HG03460 (cell line): ENCODE data around the gene SH2D4B.

Experiments used
- ATAC-seq: cut with Tn5 transposase; IDR thresholded peaks from one replicate; pipeline ENCODE4 v1.9.1; 2021; ENCODE audit not compliant: unreplicated experiment

Gene SH2D4B

GRCh38 chr10:80503584-80504157 is 34.0 kb upstream of the SH2D4B start:
- ATAC-seq: no peak

DNA sequence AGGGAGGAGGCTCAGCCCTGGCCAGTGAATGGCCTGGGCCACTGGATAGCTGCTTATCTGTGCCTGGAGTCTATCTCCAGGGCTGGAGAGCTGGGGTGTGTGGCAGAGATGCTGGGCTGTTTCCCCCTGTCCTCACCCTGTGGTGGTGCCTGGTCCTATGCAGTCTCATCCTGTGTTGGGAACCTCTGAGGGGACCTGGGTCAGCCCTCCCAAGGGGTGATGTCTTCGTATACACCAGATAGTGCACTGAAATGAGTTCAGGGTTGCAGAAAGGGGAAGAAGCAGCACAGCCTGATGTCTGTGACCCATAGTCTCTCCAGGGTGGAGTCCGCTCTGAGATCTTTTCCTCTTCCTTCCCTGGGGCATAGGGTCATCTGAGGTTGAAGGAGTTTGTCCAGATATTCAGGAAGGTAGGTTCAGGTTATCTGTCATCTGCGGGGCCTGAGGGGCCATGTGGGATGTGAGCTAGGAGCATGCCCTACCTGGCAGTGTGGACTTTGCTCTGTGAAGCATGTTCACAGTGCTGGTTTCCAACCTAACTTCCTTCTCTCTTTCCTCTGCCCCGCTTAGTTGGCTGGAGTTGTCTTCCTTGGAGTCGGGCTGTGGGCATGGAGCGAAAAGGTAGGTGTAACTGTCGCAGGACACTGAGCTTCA is 33.4 kb upstream of the SH2D4B start:
- no peak for ATAC-seq

DNA sequence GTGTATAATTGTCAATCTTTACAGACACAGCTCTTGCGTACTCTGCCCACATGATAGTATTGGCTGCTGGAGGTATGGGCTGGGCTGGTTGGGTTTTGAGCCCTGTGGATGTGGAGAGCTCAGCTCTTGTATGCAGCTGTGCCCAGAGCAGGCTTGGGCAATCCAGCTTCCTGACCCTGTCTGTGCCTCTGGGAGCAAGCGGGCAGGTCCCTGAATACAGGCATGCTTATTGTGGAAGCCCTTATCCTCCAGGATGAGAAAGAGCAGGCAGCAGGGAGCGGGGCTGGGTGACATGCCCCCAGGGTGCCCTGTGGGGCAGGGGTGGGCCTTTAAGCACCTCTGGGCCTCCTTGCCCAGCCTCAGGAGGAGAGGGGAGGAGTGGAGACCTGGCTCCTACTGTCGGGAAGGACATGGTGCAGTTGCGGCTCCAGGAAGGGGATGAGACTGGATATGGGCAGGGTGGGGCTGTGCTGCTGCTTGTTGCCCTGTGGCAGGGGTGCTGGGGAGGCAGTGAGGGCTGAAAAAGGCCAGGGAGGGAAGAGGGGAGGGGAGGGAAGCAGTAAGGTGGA is 32.7 kb upstream of the SH2D4B start:
- no peak for ATAC-seq

GRCh38 chr10:80506189-80506575 is 31.5 kb upstream of the SH2D4B start:
- ATAC-seq: no peak

GRCh38 chr10:80506836-80507487 is 30.7 kb upstream of the SH2D4B start:
- no peak for ATAC-seq

- ATAC-seq: no peak
Observed at GRCh38 chr10:80509108-80509402, 28.6 kb upstream of the SH2D4B start.

DNA sequence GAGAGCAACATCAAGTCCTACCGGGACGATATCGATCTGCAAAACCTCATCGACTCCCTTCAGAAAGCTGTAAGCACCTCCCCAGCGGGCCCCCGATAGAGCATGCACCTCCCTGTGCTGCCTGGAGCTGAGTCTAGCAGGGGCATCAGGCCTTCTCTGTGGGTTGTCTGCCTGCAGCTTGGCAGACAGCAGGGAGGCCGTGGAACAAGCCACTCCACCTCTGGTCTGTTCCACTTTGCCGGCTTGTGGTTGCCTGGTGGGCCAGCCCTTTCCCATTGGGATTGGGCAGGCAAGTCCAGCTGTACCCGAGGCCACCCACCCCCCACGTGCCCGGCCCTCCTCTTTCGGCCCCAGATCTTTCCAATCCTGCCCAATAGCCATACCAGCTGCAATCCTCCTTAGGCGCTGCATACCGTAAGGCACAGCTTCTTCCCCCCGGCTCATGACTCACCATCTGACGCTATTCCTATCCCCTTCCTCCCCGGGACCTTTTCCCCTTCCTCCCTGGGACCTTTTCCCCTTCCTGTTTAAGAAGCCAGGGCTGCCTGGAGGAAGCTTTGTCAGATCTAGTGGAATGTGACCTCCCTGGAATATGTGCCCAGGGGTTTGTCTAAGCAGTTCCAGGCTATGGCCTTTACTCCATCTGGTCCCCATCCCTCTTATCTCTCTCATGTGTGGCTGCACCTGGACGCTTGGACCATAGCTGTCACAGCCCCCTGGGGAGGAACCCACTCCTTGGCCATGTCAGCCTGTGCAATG is 28.1 kb upstream of the SH2D4B start:
- ATAC-seq: no peak

GRCh38 chr10:80512031-80512526 is 25.6 kb upstream of the SH2D4B start:
- ATAC-seq: no peak

DNA sequence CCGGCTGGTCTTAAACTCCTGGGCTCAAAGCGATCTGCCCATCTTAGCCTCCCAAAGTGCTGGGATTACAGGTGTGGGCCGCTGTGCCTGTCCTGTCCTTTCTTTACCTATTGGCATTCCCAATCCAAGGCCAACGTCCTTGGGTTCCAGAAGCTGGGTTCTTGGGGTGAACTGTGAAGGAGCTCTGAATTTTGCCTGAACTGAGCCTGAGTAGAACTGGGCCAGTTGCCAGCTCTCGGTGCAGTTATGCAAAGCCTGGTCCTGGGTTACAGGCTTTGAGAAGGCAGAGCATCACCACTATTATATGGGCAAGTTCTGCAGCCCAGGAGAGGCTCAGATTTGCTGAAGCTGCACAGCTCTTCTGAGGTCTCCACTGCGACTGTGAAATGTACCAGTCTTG is 24.6 kb upstream of the SH2D4B start:
- no peak for ATAC-seq

DNA sequence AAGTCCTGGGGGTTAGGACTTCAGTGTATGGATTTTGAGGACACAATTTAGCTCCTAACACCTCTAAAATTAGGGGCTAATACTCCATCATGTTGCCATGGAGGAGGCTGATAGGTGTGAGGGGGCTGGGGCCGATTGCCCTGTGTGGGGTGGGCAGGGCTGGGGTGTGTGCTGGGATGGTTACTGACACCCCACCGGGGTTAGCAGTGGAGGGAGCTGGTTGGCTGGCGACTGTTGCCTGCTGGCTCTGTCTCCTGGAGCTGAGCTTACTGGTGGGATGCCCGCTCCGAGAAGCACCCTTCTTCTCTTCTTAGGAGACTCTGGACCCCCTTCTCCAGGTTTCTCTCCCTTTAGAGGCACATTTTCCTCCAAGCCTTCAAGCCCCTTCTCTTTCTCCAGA is 22.2 kb upstream of the SH2D4B start:
- no peak for ATAC-seq

- ATAC-seq: no peak
Observed at GRCh38 chr10:80515941-80516340, 21.8 kb upstream of the SH2D4B start.

- no peak for ATAC-seq
Observed at GRCh38 chr10:80516506-80517075, 21.1 kb upstream of the SH2D4B start.

GRCh38 chr10:80517416-80518142 is 20.1 kb upstream of the SH2D4B start:
- no peak for ATAC-seq

GRCh38 chr10:80518143-80518806 is 19.4 kb upstream of the SH2D4B start:
- peak; percentile 51 for ATAC-seq

- ATAC-seq: peak; percentile 28
Observed at GRCh38 chr10:80518807-80519360, 18.8 kb upstream of the SH2D4B start.

GRCh38 chr10:80519936-80520650 is 17.6 kb upstream of the SH2D4B start:
- ATAC-seq: no peak

- no peak for ATAC-seq
Observed at GRCh38 chr10:80520661-80521470, 16.8 kb upstream of the SH2D4B start.

GRCh38 chr10:80522756-80523363 is 14.8 kb upstream of the SH2D4B start:
- no peak for ATAC-seq
